Brain microvascular endothelial cell (primary cell): Measurements from ENCODE around the gene DENND1A.
A peak's percentile ranks its signal among the peaks of the same experiment; 100 is the strongest.
"Not testable (repeated sequence)": the region's sequence is repeated elsewhere in the genome, so short reads cannot be mapped to it uniquely, and the experiment has no call there.

Experiments used
- DNase-seq: peaks from one replicate; pipeline ENCODE4 v3.0.0-alpha.2; 2020
- H3K27ac ChIP-seq: fragments of 250-450 bp; sonication (Bioruptor Pico); 2 replicates; pipeline ENCODE4 v1.5.1; 2020; ENCODE audit warnings: mild to moderate bottlenecking, moderate library complexity
- H3K27me3 ChIP-seq: fragments of 250-450 bp; sonication (Bioruptor Pico); replicated peaks from 2 replicates; pipeline ENCODE4 v1.5.1; 2020; ENCODE audit warnings: mild to moderate bottlenecking
- H3K36me3 ChIP-seq: fragments of 250-450 bp; sonication (Bioruptor Pico); replicated peaks from 2 replicates; pipeline ENCODE4 v1.5.1; 2020; ENCODE audit warnings: mild to moderate bottlenecking
- H3K4me3 ChIP-seq: 2 replicates; pipeline ENCODE4 v1.5.1; 2011; ENCODE audit warnings: low read depth, mild to moderate bottlenecking, control low read depth, low read length, moderate library complexity
- in situ Hi-C: cut with HindIII; loops from 2 replicates; pipeline ENCODE4 v1.10.0; 2017; ENCODE audit warnings: low sequenced_read_pairs, low pct_ligation_motif_present
- TF ChIP-seq, protein P1 (sequence below): IDR thresholded peaks from 2 replicates; pipeline ENCODE4 v1.5.1; 2011; ENCODE audit warnings: low read depth, mild to moderate bottlenecking, moderate library complexity, low read length, control low read depth, inconsistent platforms; ENCODE audit errors: missing control alignments

Gene DENND1A, protein sequence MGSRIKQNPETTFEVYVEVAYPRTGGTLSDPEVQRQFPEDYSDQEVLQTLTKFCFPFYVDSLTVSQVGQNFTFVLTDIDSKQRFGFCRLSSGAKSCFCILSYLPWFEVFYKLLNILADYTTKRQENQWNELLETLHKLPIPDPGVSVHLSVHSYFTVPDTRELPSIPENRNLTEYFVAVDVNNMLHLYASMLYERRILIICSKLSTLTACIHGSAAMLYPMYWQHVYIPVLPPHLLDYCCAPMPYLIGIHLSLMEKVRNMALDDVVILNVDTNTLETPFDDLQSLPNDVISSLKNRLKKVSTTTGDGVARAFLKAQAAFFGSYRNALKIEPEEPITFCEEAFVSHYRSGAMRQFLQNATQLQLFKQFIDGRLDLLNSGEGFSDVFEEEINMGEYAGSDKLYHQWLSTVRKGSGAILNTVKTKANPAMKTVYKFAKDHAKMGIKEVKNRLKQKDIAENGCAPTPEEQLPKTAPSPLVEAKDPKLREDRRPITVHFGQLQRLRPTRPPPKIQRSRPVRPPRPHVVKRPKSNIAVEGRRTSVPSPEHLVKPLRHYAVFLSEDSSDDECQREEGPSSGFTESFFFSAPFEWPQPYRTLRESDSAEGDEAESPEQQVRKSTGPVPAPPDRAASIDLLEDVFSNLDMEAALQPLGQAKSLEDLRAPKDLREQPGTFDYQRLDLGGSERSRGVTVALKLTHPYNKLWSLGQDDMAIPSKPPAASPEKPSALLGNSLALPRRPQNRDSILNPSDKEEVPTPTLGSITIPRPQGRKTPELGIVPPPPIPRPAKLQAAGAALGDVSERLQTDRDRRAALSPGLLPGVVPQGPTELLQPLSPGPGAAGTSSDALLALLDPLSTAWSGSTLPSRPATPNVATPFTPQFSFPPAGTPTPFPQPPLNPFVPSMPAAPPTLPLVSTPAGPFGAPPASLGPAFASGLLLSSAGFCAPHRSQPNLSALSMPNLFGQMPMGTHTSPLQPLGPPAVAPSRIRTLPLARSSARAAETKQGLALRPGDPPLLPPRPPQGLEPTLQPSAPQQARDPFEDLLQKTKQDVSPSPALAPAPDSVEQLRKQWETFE

DNA sequence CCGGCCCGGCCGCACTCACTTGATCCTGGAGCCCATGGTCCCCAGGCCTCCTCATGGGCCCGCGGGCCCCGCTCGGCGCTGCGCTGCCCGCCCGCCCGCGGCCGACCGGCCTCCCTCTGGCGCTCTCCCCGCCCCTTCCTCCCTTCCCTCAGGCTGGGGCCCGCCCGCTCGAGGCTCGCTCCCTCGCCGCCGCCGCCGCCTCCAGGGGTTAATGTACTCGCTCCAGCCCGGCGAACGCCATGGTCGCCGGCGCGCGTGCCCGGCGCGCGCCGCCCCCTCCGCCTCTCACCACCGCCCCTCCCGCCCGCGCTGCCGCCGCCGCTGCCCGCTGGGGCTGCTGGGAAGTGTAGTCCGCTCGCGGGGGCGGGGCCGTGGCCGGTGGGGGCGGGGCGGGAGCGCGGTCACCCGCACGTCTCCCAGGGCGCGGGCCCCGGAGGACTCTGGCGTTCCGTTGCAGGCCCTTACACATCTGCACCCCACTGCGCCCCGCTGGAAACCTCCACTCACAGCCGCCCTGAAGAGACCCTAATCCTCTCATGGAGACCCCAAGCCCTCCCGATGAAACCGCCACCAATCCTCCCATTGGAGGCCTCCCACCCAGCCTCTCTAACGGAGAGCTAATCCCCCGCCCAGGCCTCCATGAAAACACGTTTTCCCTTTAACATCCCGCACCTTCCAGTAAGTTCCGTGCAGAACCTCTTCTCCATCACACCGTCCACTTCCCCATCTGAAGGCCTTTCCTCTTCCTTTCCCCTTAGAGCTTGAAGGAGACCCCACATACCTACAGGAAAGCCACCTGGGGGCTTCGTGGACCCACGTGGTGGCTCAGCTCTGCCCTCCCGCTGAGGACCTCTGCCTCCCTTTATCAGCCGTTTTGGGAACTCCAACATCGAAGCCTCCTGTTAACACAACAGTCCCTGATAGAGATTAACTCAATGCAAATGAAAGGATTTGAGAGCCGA is at the start of gene DENND1A:
TSS of gene DENND1A (minus strand) at position 257 of the 962 bp plus-strand sequence. CDS start at position 36, 221 bp downstream.
- no peak within 1 kb of the TSS for H3K27ac ChIP-seq
- peak; percentile 81 for DNase-seq
- no peaks in the 10 kb centered on the region for H3K36me3 ChIP-seq
- in situ Hi-C loops: no loop called here
- H3K27me3 ChIP-seq: no peaks in the 10 kb centered on the region
- peak within 1 kb of the TSS; percentile 67 for H3K4me3 ChIP-seq
- TF ChIP-seq, protein P1, sequence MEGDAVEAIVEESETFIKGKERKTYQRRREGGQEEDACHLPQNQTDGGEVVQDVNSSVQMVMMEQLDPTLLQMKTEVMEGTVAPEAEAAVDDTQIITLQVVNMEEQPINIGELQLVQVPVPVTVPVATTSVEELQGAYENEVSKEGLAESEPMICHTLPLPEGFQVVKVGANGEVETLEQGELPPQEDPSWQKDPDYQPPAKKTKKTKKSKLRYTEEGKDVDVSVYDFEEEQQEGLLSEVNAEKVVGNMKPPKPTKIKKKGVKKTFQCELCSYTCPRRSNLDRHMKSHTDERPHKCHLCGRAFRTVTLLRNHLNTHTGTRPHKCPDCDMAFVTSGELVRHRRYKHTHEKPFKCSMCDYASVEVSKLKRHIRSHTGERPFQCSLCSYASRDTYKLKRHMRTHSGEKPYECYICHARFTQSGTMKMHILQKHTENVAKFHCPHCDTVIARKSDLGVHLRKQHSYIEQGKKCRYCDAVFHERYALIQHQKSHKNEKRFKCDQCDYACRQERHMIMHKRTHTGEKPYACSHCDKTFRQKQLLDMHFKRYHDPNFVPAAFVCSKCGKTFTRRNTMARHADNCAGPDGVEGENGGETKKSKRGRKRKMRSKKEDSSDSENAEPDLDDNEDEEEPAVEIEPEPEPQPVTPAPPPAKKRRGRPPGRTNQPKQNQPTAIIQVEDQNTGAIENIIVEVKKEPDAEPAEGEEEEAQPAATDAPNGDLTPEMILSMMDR: no peak

DNA sequence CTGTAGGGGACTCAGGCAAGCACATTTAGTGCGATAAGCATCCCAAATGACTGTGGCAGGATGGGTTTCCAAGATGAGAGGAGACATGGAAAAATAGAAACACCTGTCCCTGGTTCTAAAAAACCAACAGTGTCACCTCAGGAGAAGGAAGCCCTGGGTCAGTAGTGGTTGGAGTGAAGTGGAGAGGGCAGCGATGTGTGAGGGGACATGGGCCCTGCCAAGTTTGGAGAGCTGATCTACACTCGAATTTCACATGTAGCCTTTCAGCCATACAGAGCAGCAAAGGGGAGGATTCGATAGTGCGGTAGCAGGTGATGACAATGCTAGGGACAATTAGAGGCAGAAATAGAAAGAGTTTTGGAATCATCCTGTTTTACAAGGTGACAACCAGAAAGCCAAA is 49.1 kb upstream of the DENND1A start:
- Histone ChIP-seq H3K36me3 (no peaks in the 10 kb centered on the region), H3K27me3 (peaks cover 19% of the 10 kb centered on the region), H3K27ac (no peak overlapping the region), H3K4me3 (no peak overlapping the region)
- no peak for DNase-seq
- in situ Hi-C loops: no loop called here
- TF ChIP-seq, protein P1: no peak

DNA sequence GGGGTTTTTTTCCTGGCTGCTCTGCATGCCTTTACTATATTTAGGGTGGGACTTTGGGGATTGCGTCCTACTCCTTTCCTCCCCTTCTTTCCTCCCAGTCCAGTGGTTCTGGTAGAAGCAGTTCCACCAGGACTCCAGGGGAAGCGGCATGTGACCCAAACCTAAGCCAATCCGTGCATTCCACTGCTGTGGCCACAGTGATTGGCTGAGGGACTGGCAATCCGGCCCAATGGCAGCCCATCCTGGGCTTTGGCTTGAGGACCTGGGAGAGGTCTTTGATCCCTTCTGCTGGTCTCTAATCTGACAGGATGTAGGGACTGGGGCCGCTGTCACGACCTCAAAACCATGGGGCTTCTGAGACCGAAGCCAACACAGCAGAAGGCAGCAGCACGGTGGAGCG is 46.7 kb upstream of the DENND1A start:
- H3K27me3 ChIP-seq, in situ Hi-C loops, H3K27ac ChIP-seq, H3K4me3 ChIP-seq, H3K36me3 ChIP-seq, DNase-seq: not testable (repeated sequence)

DNA sequence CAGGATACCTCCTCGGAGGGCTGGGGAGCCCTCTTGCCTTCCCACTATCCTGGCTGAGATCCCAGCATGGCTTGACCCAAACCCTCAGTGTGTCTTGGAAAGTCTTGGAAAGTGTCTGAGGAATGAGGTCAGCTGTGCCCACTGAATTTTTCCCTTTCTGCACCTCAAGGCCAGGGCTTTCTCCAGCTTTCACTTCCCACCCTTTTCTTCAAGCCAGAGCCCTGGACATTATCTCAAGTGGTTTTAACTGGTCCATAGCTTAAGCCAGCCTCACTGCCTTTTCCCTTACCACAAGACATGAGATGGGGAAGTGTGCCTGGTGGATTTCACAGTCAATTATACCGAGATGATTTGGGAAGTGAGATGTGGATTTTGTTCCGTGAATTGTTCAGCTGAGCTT is 45.9 kb upstream of the DENND1A start:
- Histone ChIP-seq H3K4me3 (no peak overlapping the region), H3K36me3 (no peaks in the 10 kb centered on the region), H3K27me3 (peaks cover 2% of the 10 kb centered on the region), H3K27ac (no peak overlapping the region)
- TF ChIP-seq, protein P1: no peak
- in situ Hi-C loops: no loop called here
- no peak for DNase-seq

DNA sequence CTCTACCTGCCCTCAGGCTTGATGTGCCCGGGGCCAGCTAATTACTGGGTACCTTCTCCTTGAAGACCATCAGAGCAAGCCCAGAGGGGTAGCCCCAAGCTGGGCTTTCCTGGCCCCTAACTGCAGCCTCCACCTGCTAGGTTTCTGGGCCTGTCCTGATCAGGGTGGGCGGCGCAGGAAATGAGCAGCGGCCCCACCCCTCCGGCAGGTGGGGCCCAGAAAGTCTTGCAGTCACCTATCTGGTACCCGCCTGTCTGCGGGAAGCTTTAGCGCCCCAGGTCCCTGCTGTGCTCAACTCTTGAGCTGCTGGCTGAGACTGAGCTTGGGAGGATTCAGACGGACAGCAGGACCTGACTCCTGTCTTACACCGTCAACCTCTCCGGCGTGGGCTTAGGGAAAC is 44.5 kb upstream of the DENND1A start:
- no peaks in the 10 kb centered on the region for H3K36me3 ChIP-seq
- in situ Hi-C loops: no loop called here
- H3K4me3 ChIP-seq: no peak overlapping the region
- H3K27me3 ChIP-seq: no peaks in the 10 kb centered on the region
- TF ChIP-seq, protein P1: no peak
- H3K27ac ChIP-seq: no peak overlapping the region
- no peak for DNase-seq
